Mesenchymal stem cell (in vitro differentiated cells and primary cell): Measurements from ENCODE around the gene ACBD6.

ENCODE experiments used
- DNase-seq: peaks from one replicate; pipeline ENCODE4 v3.0.0-alpha.2; 2013
- H2AFZ ChIP-seq: one replicate; pipeline ENCODE4 v1.6.1; 2013; ENCODE audit warnings: low read depth, mild to moderate bottlenecking, control low read depth, inconsistent platforms, low read length, moderate library complexity
- H2AK5ac ChIP-seq: 2 replicates; pipeline ENCODE4 v1.6.1; 2013; ENCODE audit warnings: low read length, moderate library complexity, mild to moderate bottlenecking, inconsistent platforms; ENCODE audit not compliant: severe bottlenecking
- H2BK120ac ChIP-seq: one replicate; pipeline ENCODE4 v1.6.1; 2013; ENCODE audit warnings: low read depth, mild to moderate bottlenecking, inconsistent platforms, low read length, moderate library complexity
- H2BK12ac ChIP-seq, 2 experiments: one replicate each; pipeline ENCODE4 v1.6.1; 2013; ENCODE audit warnings: inconsistent platforms in 2 of 2, low read length in 2 of 2, mild to moderate bottlenecking in 2 of 2, moderate library complexity in 2 of 2, control low read depth in 1 of 2
- H2BK15ac ChIP-seq: one replicate; pipeline ENCODE4 v1.6.1; 2013; ENCODE audit warnings: mild to moderate bottlenecking, low read depth, inconsistent platforms; ENCODE audit not compliant: poor library complexity, severe bottlenecking
- H2BK5ac ChIP-seq: 2 replicates; pipeline ENCODE4 v1.6.1; 2013; ENCODE audit warnings: low read depth, mild to moderate bottlenecking, low read length, control low read depth, inconsistent platforms; ENCODE audit not compliant: poor library complexity, severe bottlenecking
- H3K14ac ChIP-seq, 2 experiments: one replicate each; pipeline ENCODE4 v1.6.1; 2013; ENCODE audit warnings: inconsistent platforms in 2 of 2, low read length in 2 of 2, control low read depth in 1 of 2, mild to moderate bottlenecking in 1 of 2, moderate library complexity in 1 of 2
- H3K18ac ChIP-seq, 2 experiments: one replicate each; pipeline ENCODE4 v1.6.1; 2013; ENCODE audit warnings: inconsistent platforms in 2 of 2, low read length in 2 of 2, control low read depth in 1 of 2, low read depth in 1 of 2, mild to moderate bottlenecking in 1 of 2
- H3K23ac ChIP-seq, 2 experiments: one replicate each; pipeline ENCODE4 v1.6.1; 2013; ENCODE audit warnings: inconsistent platforms in 2 of 2, low read length in 2 of 2, mild to moderate bottlenecking in 2 of 2, moderate library complexity in 2 of 2, control low read depth in 1 of 2
- H3K27ac ChIP-seq: 2 replicates; pipeline ENCODE4 v1.5.1; 2013; ENCODE audit warnings: mild to moderate bottlenecking, moderate library complexity, low read length, control low read depth, inconsistent platforms; ENCODE audit not compliant: poor library complexity, severe bottlenecking
- H3K27me3 ChIP-seq, 2 experiments: 2 replicates each; pipeline versions ENCODE4 v1.6.1 to v1.7.0; 2013; ENCODE audit warnings: low read length in 2 of 2, mild to moderate bottlenecking in 2 of 2, moderate library complexity in 2 of 2, control low read depth in 1 of 2, inconsistent platforms in 1 of 2; ENCODE audit not compliant: control insufficient read depth in 1 of 2, insufficient read depth in 1 of 2
- H3K36me3 ChIP-seq, 2 experiments: 2 replicates each; pipeline versions ENCODE4 v1.6.1 to v1.7.0; 2013; ENCODE audit warnings: low read length in 2 of 2, control low read depth in 1 of 2, inconsistent platforms in 1 of 2, low read depth in 1 of 2, mild to moderate bottlenecking in 1 of 2; ENCODE audit not compliant: insufficient read depth in 2 of 2, control insufficient read depth in 1 of 2
- H3K4ac ChIP-seq, 2 experiments: one replicate each; pipeline ENCODE4 v1.6.1; 2013; ENCODE audit warnings: inconsistent platforms in 2 of 2, low read length in 2 of 2, mild to moderate bottlenecking in 2 of 2, moderate library complexity in 2 of 2, control low read depth in 1 of 2, low read depth in 1 of 2
- H3K4me1 ChIP-seq: 2 replicates; pipeline ENCODE4 v1.6.1; 2013; ENCODE audit warnings: low read depth, low read length, control low read depth; ENCODE audit not compliant: control insufficient read depth, insufficient read depth
- H3K4me2 ChIP-seq: 2 replicates; pipeline ENCODE4 v1.6.1; 2013; ENCODE audit warnings: low read length, mild to moderate bottlenecking, inconsistent platforms; ENCODE audit not compliant: poor library complexity, severe bottlenecking
- H3K4me3 ChIP-seq, 2 experiments: 2 replicates each; pipeline versions ENCODE4 v1.5.1 to v1.7.0; 2013; ENCODE audit warnings: low read length in 2 of 2, mild to moderate bottlenecking in 2 of 2, control low read depth in 1 of 2, low read depth in 1 of 2; ENCODE audit not compliant: insufficient read depth in 1 of 2
- H3K79me1 ChIP-seq: replicated peaks from 2 replicates; pipeline ENCODE4 v1.6.1; 2013; ENCODE audit warnings: mild to moderate bottlenecking, control low read depth, low read length, inconsistent platforms; ENCODE audit not compliant: poor library complexity, severe bottlenecking
- H3K9ac ChIP-seq: 2 replicates; pipeline ENCODE4 v1.7.0; 2013; ENCODE audit warnings: mild to moderate bottlenecking, low read length, moderate library complexity
- H3K9me3 ChIP-seq: 2 replicates; pipeline ENCODE4 v1.7.0; 2013; ENCODE audit warnings: mild to moderate bottlenecking, low read length; ENCODE audit not compliant: control insufficient read depth
- H4K8ac ChIP-seq: one replicate; pipeline ENCODE4 v1.6.1; 2013; ENCODE audit warnings: inconsistent platforms, mild to moderate bottlenecking, low read length, moderate library complexity
- H4K91ac ChIP-seq: one replicate; pipeline ENCODE4 v1.6.1; 2013; ENCODE audit warnings: mild to moderate bottlenecking, low read length, inconsistent platforms
- WGBS: methylation state at CpG from one replicate; pipeline ENCODE4 v1.1.7; 2013; ENCODE audit warnings: mixed read lengths; 5-methylcytosine and 5-hydroxymethylcytosine counted together

Gene ACBD6

DNA sequence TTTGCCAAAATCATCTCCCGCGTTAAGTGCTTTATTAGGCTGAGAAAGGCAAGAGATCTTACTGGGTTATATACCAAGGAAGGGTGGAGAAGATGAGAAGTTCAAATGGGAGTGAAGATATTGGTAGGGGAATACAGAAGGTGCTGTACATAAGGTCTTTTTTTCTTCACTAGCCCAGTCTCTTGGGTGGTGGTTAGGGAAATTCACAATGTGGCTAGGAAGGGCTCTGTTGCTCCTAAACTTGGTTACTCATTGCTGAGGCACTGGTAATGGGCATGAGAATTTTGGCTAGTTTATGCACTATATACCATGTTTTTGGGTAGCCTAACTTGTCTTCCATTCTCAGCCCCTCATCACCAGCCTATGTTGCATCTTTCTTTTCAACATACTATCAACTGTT is 221.8 kb downstream of the ACBD6 start:
- no peak overlapping the region for H2BK120ac ChIP-seq
- no peak overlapping the region for H2BK12ac ChIP-seq
- no peak overlapping the region for H2AK5ac ChIP-seq
- no peak overlapping the region for H3K4ac ChIP-seq
- H3K9me3 ChIP-seq: no peaks in the 10 kb centered on the region
- H3K27me3 ChIP-seq: no peaks in the 10 kb centered on the region
- H3K4me2 ChIP-seq: no peak overlapping the region
- no peak overlapping the region for H2BK15ac ChIP-seq
- H3K27ac ChIP-seq: no peak overlapping the region
- H3K36me3 ChIP-seq: peaks cover 12 to 67% of the 10 kb centered on the region in 2 experiments
- H4K91ac ChIP-seq: no peak overlapping the region
- H3K9ac ChIP-seq: no peak overlapping the region
- H2AFZ ChIP-seq: no peak overlapping the region
- no peak overlapping the region for H3K4me3 ChIP-seq
- H3K18ac ChIP-seq: no peak overlapping the region
- H3K14ac ChIP-seq: no peak overlapping the region
- H4K8ac ChIP-seq: no peak overlapping the region
- H3K23ac ChIP-seq: no peak overlapping the region
- H2BK5ac ChIP-seq: no peak overlapping the region
- DNase-seq: no peak
- H3K4me1 ChIP-seq: no peaks in the 10 kb centered on the region
- no peaks in the 10 kb centered on the region for H3K79me1 ChIP-seq
- 99% methylated on average over 2 of the region's 2 CpGs for WGBS

DNA sequence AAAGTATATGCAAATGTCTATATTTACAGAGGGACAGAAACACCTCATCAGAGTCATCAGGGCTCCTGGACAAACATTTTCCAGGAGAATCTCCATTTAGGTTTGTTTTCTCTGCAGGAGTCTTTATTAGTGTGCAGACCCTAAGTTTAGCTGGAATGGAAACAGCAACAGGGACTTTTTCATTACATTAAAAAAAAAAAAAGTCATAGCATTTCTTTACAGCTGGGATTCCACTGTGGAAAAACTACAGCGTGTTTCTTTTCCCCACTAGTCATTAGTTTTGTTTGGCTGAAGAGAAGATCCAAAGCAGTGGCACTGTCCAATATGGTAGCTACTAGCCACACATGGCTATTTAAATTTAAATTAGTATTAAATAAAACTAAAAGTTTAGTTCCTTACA is 222.7 kb downstream of the ACBD6 start:
- Histone ChIP-seq H3K36me3 (peaks cover 14 to 70% of the 10 kb centered on the region in 2 experiments), H4K91ac (no peak overlapping the region), H3K4me3 (no peak overlapping the region), H3K79me1 (no peaks in the 10 kb centered on the region), H3K4ac (no peak overlapping the region), H3K9ac (no peak overlapping the region), H3K14ac (no peak overlapping the region), H3K27ac (no peak overlapping the region), H3K9me3 (no peaks in the 10 kb centered on the region), H3K18ac (no peak overlapping the region), H2BK5ac (no peak overlapping the region), H3K4me1 (no peaks in the 10 kb centered on the region), H2AFZ (no peak overlapping the region), H2BK15ac (no peak overlapping the region), H2AK5ac (no peak overlapping the region), H2BK12ac (no peak overlapping the region), H2BK120ac (no peak overlapping the region), H3K23ac (no peak overlapping the region), H3K27me3 (no peaks in the 10 kb centered on the region), H4K8ac (no peak overlapping the region), H3K4me2 (no peak overlapping the region)
- DNase-seq: no peak
- WGBS: no CpG with 5 or more reads among the region's 1 CpG

DNA sequence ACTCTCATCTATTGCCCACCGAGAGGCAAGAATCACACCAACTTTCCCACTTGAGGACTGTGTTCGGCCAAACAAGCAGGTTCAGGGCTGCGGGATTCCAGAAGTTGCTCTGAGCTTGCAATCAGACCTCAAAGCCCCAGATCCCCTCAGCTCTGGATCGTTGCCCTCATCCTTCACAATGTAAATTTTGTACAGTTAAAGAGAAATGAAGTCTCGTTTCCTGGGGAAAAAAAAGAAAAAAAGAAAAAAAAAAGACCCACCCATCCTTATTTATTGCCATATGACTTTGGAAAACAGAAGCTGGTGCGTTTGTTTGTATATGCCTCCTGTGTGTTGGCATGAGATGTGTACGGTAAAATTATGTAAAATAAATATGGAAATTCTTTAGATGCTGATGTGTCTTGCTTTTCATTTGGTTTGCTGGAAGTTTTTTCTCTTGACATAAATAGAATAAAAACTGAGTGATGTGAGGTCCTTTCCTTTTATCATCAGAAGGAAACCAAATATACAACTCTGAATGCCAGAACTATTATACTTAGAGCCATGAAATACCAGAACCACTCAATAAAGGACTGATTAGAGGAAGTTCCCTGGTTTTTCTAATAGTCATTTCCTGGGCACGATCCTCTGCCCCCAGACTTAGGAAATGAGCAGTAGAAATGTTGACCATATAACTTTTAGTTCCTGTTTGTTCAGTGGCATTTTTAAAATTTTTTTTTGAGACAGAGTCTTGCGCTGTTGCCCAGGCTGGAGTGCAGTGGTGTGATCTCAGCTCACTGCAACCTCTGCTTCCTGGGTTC is 223.6 kb downstream of the ACBD6 start:
- no peak overlapping the region for H2BK12ac ChIP-seq
- no peak overlapping the region for H2AK5ac ChIP-seq
- H3K27ac ChIP-seq: no peak overlapping the region
- H3K36me3 ChIP-seq: peaks cover 21 to 73% of the 10 kb centered on the region in 2 experiments
- H3K79me1 ChIP-seq: no peaks in the 10 kb centered on the region
- H3K18ac ChIP-seq: no peak overlapping the region
- no peak overlapping the region for H3K9ac ChIP-seq
- 96% methylated on average over 6 of the region's 9 CpGs for WGBS
- H4K8ac ChIP-seq: no peak overlapping the region
- H3K23ac ChIP-seq: no peak overlapping the region
- H3K9me3 ChIP-seq: no peaks in the 10 kb centered on the region
- H3K27me3 ChIP-seq: no peaks in the 10 kb centered on the region
- DNase-seq: no peak
- no peaks in the 10 kb centered on the region for H3K4me1 ChIP-seq
- no peak overlapping the region for H2BK120ac ChIP-seq
- H2BK5ac ChIP-seq: no peak overlapping the region
- H3K4ac ChIP-seq: no peak overlapping the region
- no peak overlapping the region for H4K91ac ChIP-seq
- no peak overlapping the region for H2BK15ac ChIP-seq
- no peak overlapping the region for H2AFZ ChIP-seq
- H3K4me3 ChIP-seq: no peak overlapping the region
- no peak overlapping the region for H3K4me2 ChIP-seq
- no peak overlapping the region for H3K14ac ChIP-seq

DNA sequence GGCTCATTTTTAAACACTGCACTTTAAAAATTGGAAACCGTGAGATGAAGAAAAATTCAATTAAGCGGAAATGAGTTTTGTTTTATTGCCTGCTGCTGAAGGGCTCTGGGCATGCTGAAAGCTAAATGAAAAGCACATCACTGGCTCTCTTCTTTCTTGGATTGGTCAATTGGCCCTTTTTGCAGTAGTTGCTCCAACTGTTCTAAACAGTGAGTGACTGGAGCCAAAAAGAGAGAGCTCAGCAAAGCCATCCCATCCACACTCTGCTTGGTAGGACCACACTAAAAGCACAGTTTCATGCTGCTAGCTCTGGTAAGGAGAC is 224.2 kb downstream of the ACBD6 start:
- H4K8ac ChIP-seq: no peak overlapping the region
- H3K23ac ChIP-seq: no peak overlapping the region
- no peak overlapping the region for H2BK5ac ChIP-seq
- H3K27ac ChIP-seq: no peak overlapping the region
- WGBS: 94% methylated on average over 2 of the region's 2 CpGs
- H3K4me3 ChIP-seq: no peak overlapping the region
- no peak overlapping the region for H3K4me2 ChIP-seq
- no peaks in the 10 kb centered on the region for H3K27me3 ChIP-seq
- no peak for DNase-seq
- H3K18ac ChIP-seq: no peak overlapping the region
- H2AFZ ChIP-seq: no peak overlapping the region
- H2BK120ac ChIP-seq: no peak overlapping the region
- no peak overlapping the region for H3K4ac ChIP-seq
- H2AK5ac ChIP-seq: no peak overlapping the region
- H3K4me1 ChIP-seq: no peaks in the 10 kb centered on the region
- H3K9me3 ChIP-seq: no peaks in the 10 kb centered on the region
- H4K91ac ChIP-seq: no peak overlapping the region
- peaks cover 22 to 75% of the 10 kb centered on the region in 2 experiments for H3K36me3 ChIP-seq
- H3K9ac ChIP-seq: no peak overlapping the region
- no peak overlapping the region for H2BK12ac ChIP-seq
- no peak overlapping the region for H2BK15ac ChIP-seq
- no peak overlapping the region for H3K14ac ChIP-seq
- H3K79me1 ChIP-seq: no peaks in the 10 kb centered on the region
